Left lung (tissue), 14 donors: ENCODE measurements around the gene COMMD3. TPM values are rescaled to one million over a fixed set of nuclear protein-coding genes. Genes with fewer than 3 reads are reported as not detected.

Source experiments
- ATAC-seq: fragments of 200-7000 bp; cut with Tn5 transposase; one replicate; pipeline ENCODE4 v1.9.1; 2020; ENCODE audit warnings: moderate library complexity
- DNase-seq, 4 donors: peaks; one replicate each; pipeline ENCODE4 v3.0.0-alpha.2; 2013 to 2020
- H3K27ac ChIP-seq, 2 donors: fragments of 200-600 bp; sonication (generic) in 1 of 2; one replicate each; pipeline versions ENCODE4 v1.5.0 to v1.8.0; 2020 to 2021
- H3K27me3 ChIP-seq, 2 donors: fragments of 200-600 bp; sonication (generic) in 1 of 2; one replicate each; pipeline versions ENCODE4 v1.5.0 to v1.8.0; 2020 to 2021
- H3K36me3 ChIP-seq, 2 donors: fragments of 200-600 bp; sonication (generic) in 1 of 2; one replicate each; pipeline versions ENCODE4 v1.5.0 to v1.8.0; 2020 to 2021
- H3K4me1 ChIP-seq, 2 donors: fragments of 200-600 bp; one replicate each; pipeline ENCODE4 v1.8.0; 2021
- H3K4me3 ChIP-seq, 2 donors: fragments of 200-600 bp; sonication (generic) in 1 of 2; one replicate each; pipeline versions ENCODE4 v1.5.0 to v1.8.0; 2020 to 2021; ENCODE audit warnings: mild to moderate bottlenecking in 1 of 2
- H3K9me3 ChIP-seq, 2 donors: fragments of 200-600 bp; sonication (generic) in 1 of 2; one replicate each; pipeline versions ENCODE4 v1.5.0 to v1.8.0; 2020 to 2021
- intact Hi-C, 2 donors: fragments of 100-400 bp; cut with DNase I; formaldehyde crosslinking; loops; one replicate each; pipeline versions ENCODE4 v1.11.2 to v1.14.2; 2022
- long read RNA-seq, 12 donors: library from polyadenylated mRNA in 2 of 12; unstranded in 2 of 12; transcript quantifications; one replicate each; pipeline ENCODE4 v2.0.0 and lab custom pipeline, GENCODE V29; 2019 to 2026
- polyA plus RNA-seq, 6 donors: library from polyadenylated mRNA; unstranded; fragments of 120-200 nt; gene quantifications; one replicate each; pipeline ENCODE4 v1.2.1, GENCODE V29; 2013; ENCODE audit not compliant: insufficient read length in 6 of 6
- total RNA-seq, 2 donors: library from RNA; stranded (reverse); fragmentation: NEBNext Ultra II Directional; extraction: Animal tissue kit (Norgen Biotek cat#: 25700); gene quantifications; one replicate each; pipeline ENCODE4 v1.2.1, GENCODE V29; 2021
- TF ChIP-seq, protein P1 (sequence below), 2 donors: fragments of 200-600 bp; sonication (generic) in 1 of 2; IDR thresholded peaks; one replicate each; pipeline versions ENCODE4 v1.5.0 to v1.8.0; 2021; ENCODE audit warnings: antibody characterized with exemption in 2 of 2
- donor health status: DM: no; HTN: yes; CAD: no.
- donor health status: DM: no; HTN: no; CAD: no.

Gene COMMD3
- total RNA-seq (10 to 100 TPM; 54.3 to 55.0 TPM), polyA plus RNA-seq (10 to 100 TPM; 67.5 to 88.7 (median 72.6) TPM)
- long read RNA-seq, donor 1, transcript COMMD3-201 (8 exons, 1,342 nt) = major isoform, 41 of 51 reads
- long read RNA-seq, donor 1, partial matches to known transcripts = 0 of 51 reads
- long read RNA-seq, donor 1, other reads (novel, unspliced or antisense) = 0 of 51 reads
- long read RNA-seq, donor 2, transcript COMMD3-201 (8 exons, 1,342 nt) = major isoform, 26 of 31 reads
- long read RNA-seq, donor 2, partial matches to known transcripts = 0 of 31 reads
- long read RNA-seq, donor 2, other reads (novel, unspliced or antisense) = 0 of 31 reads
- long read RNA-seq, donor 3, transcript COMMD3-201 (8 exons, 1,342 nt) = major isoform, 33 of 45 reads
- long read RNA-seq, donor 3, partial matches to known transcripts = 0 of 45 reads
- long read RNA-seq, donor 3, other reads (novel, unspliced or antisense) = 7 of 45 reads
- long read RNA-seq, donor 4, transcript COMMD3-201 (8 exons, 1,342 nt) = major isoform, 38 of 49 reads
- long read RNA-seq, donor 4, partial matches to known transcripts = 2 of 49 reads
- long read RNA-seq, donor 4, other reads (novel, unspliced or antisense) = 6 of 49 reads
- long read RNA-seq, donor 5, transcript COMMD3-201 (8 exons, 1,342 nt) = major isoform, 25 of 31 reads
- long read RNA-seq, donor 5, partial matches to known transcripts = 0 of 31 reads
- long read RNA-seq, donor 5, other reads (novel, unspliced or antisense) = 0 of 31 reads
- long read RNA-seq, donor 6, transcript COMMD3-201 (8 exons, 1,342 nt) = major isoform, 51 of 56 reads
- long read RNA-seq, donor 6, partial matches to known transcripts = 0 of 56 reads
- long read RNA-seq, donor 6, other reads (novel, unspliced or antisense) = 0 of 56 reads
- long read RNA-seq, donor 7, transcript COMMD3-201 (8 exons, 1,342 nt) = major isoform, 26 of 35 reads
- long read RNA-seq, donor 7, partial matches to known transcripts = 0 of 35 reads
- long read RNA-seq, donor 7, other reads (novel, unspliced or antisense) = 0 of 35 reads
- long read RNA-seq, donor 8, transcript COMMD3-201 (8 exons, 1,342 nt) = major isoform, 12 of 14 reads
- long read RNA-seq, donor 8, partial matches to known transcripts = 0 of 14 reads
- long read RNA-seq, donor 8, other reads (novel, unspliced or antisense) = 0 of 14 reads
- long read RNA-seq, donor 9, partial matches to known transcripts = 0 of 1 reads
- long read RNA-seq, donor 9, other reads (novel, unspliced or antisense) = 0 of 1 reads
- long read RNA-seq, donor 10, transcript COMMD3-201 (8 exons, 1,342 nt) = major isoform, 60 of 65 reads
- long read RNA-seq, donor 10, partial matches to known transcripts = 1 of 65 reads
- long read RNA-seq, donor 10, other reads (novel, unspliced or antisense) = 4 of 65 reads
- long read RNA-seq, donor 11, transcript COMMD3-201 (8 exons, 1,342 nt) = major isoform, 25 of 30 reads
- long read RNA-seq, donor 11, partial matches to known transcripts = 0 of 30 reads
- long read RNA-seq, donor 11, other reads (novel, unspliced or antisense) = 0 of 30 reads
- long read RNA-seq, donor 12, transcript COMMD3-201 (8 exons, 1,342 nt) = major isoform, 24 of 27 reads
- long read RNA-seq, donor 12, partial matches to known transcripts = 0 of 27 reads
- long read RNA-seq, donor 12, other reads (novel, unspliced or antisense) = 0 of 27 reads

DNA sequence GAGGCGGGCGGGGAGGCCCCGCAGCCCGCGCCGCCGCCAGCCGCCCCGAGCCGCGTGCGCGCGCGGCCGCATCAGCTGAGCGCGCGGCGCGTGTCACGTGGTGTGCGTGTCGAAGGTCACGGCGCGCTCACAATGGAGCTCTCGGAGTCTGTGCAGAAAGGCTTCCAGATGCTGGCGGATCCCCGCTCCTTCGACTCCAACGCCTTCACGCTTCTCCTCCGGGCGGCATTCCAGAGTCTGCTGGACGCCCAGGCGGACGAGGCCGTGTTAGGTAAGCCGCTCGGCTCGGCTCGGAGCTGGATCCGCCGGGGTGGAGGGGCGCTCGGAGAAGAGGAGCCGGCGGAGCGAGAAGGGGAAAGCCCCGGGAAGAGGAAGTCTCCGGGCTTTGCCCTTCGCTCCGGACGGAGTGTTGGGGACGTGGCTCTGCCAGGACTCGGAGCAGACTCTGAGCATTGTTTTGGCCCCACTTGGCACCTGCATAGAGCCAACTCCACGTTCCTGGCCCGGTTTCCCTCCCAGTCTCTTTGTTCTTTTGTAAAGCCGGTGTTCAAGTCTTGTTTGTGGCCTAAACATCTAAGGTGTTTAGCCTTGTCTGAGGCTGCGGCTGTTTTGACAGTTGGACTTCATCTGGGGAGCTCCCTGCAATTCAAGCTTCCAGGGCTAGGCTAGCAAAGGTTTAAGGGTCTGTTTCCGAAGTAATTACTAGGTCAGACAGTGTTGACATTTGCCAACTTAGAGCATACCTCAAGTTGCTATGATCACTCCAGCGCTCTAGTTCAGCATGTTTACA, at the start of gene COMMD3:
COMMD3 (plus strand) TSS at position 103 of the 790 bp plus-strand sequence; CDS start at position 133, 30 bp downstream.
- Histone ChIP-seq H3K4me1 (peaks cover 12 to 38% of the 10 kb centered on the region in 2 donors), H3K9me3 (no peaks in the 10 kb centered on the region), H3K27me3 (peaks cover 0 to 4% of the 10 kb centered on the region in 2 donors), H3K36me3 (no peaks in the 10 kb centered on the region), H3K27ac (peak within 1 kb of the TSS; percentile 96), H3K4me3 (peak within 1 kb of the TSS; percentile 68 to 79)
- intact Hi-C loops = no loop called here
- ATAC-seq (peak; percentile 89), DNase-seq (peak; percentile 90 to 94 (median 93))
- TF ChIP-seq, protein P1, sequence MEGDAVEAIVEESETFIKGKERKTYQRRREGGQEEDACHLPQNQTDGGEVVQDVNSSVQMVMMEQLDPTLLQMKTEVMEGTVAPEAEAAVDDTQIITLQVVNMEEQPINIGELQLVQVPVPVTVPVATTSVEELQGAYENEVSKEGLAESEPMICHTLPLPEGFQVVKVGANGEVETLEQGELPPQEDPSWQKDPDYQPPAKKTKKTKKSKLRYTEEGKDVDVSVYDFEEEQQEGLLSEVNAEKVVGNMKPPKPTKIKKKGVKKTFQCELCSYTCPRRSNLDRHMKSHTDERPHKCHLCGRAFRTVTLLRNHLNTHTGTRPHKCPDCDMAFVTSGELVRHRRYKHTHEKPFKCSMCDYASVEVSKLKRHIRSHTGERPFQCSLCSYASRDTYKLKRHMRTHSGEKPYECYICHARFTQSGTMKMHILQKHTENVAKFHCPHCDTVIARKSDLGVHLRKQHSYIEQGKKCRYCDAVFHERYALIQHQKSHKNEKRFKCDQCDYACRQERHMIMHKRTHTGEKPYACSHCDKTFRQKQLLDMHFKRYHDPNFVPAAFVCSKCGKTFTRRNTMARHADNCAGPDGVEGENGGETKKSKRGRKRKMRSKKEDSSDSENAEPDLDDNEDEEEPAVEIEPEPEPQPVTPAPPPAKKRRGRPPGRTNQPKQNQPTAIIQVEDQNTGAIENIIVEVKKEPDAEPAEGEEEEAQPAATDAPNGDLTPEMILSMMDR (IDR thresholded peaks at IDR 0.05) = no peak

DNA sequence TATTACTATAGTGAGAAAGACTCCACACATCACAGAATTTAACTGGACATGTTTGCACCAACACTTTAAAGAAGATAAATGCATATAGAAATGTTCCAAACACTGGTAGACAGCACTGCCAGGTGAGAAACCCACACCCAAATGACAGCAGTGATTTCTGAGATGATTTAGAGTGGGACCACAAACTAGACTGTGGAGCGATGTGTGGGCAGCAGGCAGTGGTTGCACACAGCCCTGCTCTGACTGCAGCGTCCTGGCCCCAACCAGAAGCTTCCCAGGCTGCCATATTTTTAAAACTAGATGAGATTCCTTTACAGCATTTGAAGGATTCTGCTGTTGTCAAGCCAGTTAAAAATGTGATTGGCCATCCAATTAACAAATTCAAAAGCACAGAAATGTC, 47.7 kb upstream of the COMMD3 start:
- Histone ChIP-seq H3K4me1 (no peaks in the 10 kb centered on the region), H3K27ac (no peak overlapping the region), H3K4me3 (no peak overlapping the region), H3K36me3 (no peaks in the 10 kb centered on the region), H3K27me3 (peaks cover 0 to 7% of the 10 kb centered on the region in 2 donors), H3K9me3 (no peaks in the 10 kb centered on the region)
- intact Hi-C loops = no loop called here
- TF ChIP-seq, protein P1 (IDR thresholded peaks at IDR 0.05) = no peak
- DNase-seq (no peak), ATAC-seq (no peak)

DNA sequence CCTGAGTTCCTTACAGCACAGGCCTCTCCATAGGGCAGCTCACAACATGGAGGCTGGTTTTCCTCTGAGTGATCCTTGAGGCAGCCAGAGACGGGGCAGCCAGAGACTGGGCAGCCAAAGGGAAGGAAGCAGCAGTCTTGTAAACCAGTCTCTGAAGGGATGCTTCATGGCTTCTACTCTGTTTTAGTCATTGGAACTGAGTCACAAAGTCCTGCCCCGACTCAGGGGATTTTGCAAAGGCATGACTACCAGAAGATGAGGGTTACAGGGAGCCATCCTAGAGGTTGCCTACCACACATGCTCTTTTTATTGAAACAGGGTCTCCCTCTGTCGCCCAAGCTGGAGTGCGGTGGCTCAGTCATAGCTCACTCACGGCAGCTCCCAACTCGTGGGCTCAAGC, 44.4 kb upstream of the COMMD3 start:
- H3K27me3 ChIP-seq = no peaks in the 10 kb centered on the region
- ATAC-seq (no peak), DNase-seq (no peak)
- intact Hi-C loops = no loop called here
- TF ChIP-seq, protein P1 (IDR thresholded peaks at IDR 0.05) = no peak
- H3K27ac ChIP-seq = no peak overlapping the region
- H3K4me1 ChIP-seq = no peaks in the 10 kb centered on the region
- H3K9me3 ChIP-seq = peaks cover 0 to 3% of the 10 kb centered on the region in 2 donors
- H3K4me3 ChIP-seq = no peak overlapping the region
- H3K36me3 ChIP-seq = no peaks in the 10 kb centered on the region

DNA sequence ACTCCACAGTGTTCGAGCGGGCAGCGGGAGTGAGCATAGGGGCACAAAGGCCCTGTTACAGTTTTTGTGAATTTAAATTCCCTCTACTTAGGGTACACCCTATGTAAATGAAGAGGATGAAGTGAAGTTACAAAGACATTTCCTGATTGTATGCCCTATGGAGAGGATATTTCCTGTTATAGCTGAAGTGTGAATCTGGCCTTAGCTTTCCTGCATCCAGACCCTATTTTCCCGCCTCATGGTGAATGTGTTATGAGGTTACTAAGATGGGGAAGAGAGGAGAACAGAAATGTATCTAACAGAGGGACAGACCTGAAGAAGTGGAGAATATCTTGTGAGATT, 37.8 kb upstream of the COMMD3 start:
- TF ChIP-seq, protein P1 (IDR thresholded peaks at IDR 0.05) = no peak
- H3K4me3 ChIP-seq = no peak overlapping the region
- intact Hi-C loops = no loop called here

More for the DNA sequence above, 37.8 kb upstream of the COMMD3 start:
- Histone ChIP-seq H3K9me3 (peaks cover 0 to 3% of the 10 kb centered on the region in 2 donors), H3K27ac (no peak overlapping the region), H3K4me1 (no peaks in the 10 kb centered on the region), H3K27me3 (no peaks in the 10 kb centered on the region), H3K36me3 (no peaks in the 10 kb centered on the region)
- no peak for DNase-seq
- no peak for ATAC-seq
